ENCODE data around the gene SEMA3E.

SEMA3E gene

DNA sequence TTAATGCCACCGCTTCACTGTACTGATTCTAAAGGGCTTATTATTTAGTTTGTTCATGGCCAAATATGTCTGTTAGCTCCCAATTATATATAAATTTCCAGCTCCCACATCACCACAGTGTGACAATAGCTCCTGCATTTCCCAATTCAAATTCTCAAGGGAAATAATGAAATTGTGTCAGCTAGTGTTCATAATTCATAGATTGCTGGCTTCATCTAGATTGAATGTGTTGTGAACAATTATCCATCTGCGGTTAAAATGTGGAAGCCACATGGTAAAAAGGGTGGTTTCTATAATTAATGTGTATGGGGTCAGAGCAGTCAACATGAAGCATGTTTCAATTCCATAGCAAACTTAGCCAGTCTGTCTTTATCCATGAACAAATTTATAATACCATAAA, 154.3 kb downstream of the SEMA3E start:
- H3K36me3 ChIP-seq (ENCODE audit: control insufficient read depth, insufficient read depth, low read length) = no peaks in the 10 kb centered on the region
- no peak overlapping the region for H3K9ac ChIP-seq (ENCODE audit: low read length)
- no peaks in the 10 kb centered on the region for H3K27me3 ChIP-seq (ENCODE audit: control insufficient read depth, insufficient read depth, low read length)
- H3K4me1 ChIP-seq (ENCODE audit: control insufficient read depth, insufficient read depth, low read length) = no peaks in the 10 kb centered on the region
- H3K4me3 ChIP-seq (ENCODE audit: low read length) = no peak overlapping the region
- no peak overlapping the region for H3K27ac ChIP-seq (ENCODE audit: low read depth, low read length)

DNA sequence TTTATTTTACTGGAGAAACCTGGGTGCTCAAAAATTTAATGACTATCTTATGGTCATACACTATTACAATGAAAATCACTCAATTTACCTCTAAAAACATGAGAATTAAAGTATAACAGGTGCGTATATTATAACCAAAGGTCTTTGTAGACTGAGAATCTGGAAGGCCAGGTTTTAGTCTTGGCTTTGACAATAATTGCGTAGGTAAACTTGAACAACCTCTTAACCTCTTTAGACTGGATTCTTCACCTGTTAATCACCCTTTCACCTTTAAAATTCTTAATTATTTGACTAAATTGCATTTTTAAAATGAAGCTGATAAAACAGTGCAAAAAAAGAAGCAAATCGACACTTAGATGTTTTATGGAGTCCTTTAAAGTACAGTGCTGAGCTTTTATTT, 156.1 kb downstream of the SEMA3E start:
- Histone ChIP-seq H3K4me1 (ENCODE audit: control insufficient read depth, insufficient read depth, low read length) (no peaks in the 10 kb centered on the region), H3K27ac (ENCODE audit: low read depth, low read length) (no peak overlapping the region), H3K36me3 (ENCODE audit: control insufficient read depth, insufficient read depth, low read length) (no peaks in the 10 kb centered on the region), H3K4me3 (ENCODE audit: low read length) (no peak overlapping the region), H3K9ac (ENCODE audit: low read length) (no peak overlapping the region), H3K27me3 (ENCODE audit: control insufficient read depth, insufficient read depth, low read length) (no peaks in the 10 kb centered on the region)

DNA sequence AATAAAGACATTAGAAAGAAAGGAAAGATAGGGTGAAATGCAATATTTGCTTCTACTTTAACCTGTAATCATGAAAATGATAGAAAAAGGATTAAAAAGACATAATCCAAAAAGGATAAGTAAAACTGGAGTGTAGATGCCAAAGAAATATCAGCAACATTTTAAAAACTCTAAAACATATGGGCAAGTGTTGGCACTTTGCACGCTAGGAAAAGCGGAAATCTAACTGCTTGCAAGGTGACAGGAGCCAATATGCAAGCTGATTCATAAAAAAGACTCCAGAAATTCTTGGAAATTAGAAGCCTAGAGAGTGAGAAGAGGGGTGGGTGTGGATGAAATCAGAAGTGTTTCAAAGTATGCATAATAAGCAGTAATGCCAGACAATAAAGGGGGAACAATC, 161.1 kb downstream of the SEMA3E start:
- no peak overlapping the region for H3K9ac ChIP-seq (ENCODE audit: low read length)
- H3K4me1 ChIP-seq (ENCODE audit: control insufficient read depth, insufficient read depth, low read length) = no peaks in the 10 kb centered on the region
- H3K27me3 ChIP-seq (ENCODE audit: control insufficient read depth, insufficient read depth, low read length) = no peaks in the 10 kb centered on the region
- no peak overlapping the region for H3K27ac ChIP-seq (ENCODE audit: low read depth, low read length)
- no peak overlapping the region for H3K4me3 ChIP-seq (ENCODE audit: low read length)
- H3K36me3 ChIP-seq (ENCODE audit: control insufficient read depth, insufficient read depth, low read length) = no peaks in the 10 kb centered on the region

DNA sequence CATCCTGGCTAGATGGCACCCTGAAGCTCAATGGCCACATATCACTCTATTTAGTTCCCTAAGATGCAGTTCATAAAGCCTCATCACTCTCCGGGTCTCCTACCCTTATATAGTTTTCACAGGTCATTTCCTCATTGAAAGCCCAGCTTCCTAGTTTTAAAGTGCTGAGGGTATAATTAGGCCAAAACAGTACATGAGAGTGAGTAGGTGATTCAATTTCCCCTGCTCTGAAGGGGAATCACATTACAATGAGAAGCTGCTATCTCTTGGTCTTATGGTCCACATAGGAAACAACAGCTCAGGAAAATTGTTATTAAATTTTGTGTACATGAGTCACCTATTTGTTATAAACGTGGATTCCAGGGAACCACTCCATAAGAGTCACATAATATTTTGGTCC, 162.0 kb downstream of the SEMA3E start:
- Histone ChIP-seq H3K27me3 (ENCODE audit: control insufficient read depth, insufficient read depth, low read length) (no peaks in the 10 kb centered on the region), H3K9ac (ENCODE audit: low read length) (no peak overlapping the region), H3K36me3 (ENCODE audit: control insufficient read depth, insufficient read depth, low read length) (no peaks in the 10 kb centered on the region), H3K4me1 (ENCODE audit: control insufficient read depth, insufficient read depth, low read length) (no peaks in the 10 kb centered on the region), H3K4me3 (ENCODE audit: low read length) (no peak overlapping the region), H3K27ac (ENCODE audit: low read depth, low read length) (no peak overlapping the region)

DNA sequence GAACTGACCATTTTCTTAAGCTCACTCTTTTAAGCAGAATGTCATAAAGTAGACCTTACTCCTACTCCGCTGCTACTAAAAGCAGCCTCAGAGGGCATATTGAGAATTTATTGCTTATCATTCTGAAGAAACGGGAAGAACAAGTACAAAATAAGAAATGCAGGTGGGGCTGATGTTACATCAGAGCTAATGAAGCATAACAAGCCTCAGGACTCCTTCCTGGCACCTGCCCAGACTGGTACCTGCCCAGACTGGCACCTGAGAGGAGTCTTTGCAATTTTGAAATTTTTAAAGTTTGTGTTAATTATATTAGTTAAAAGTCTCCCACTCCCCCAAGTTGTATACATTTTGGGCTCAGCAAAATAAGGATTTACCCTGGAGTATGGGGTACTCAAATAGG, 162.4 kb downstream of the SEMA3E start:
- Histone ChIP-seq H3K27me3 (ENCODE audit: control insufficient read depth, insufficient read depth, low read length) (no peaks in the 10 kb centered on the region), H3K9ac (ENCODE audit: low read length) (no peak overlapping the region), H3K4me1 (ENCODE audit: control insufficient read depth, insufficient read depth, low read length) (no peaks in the 10 kb centered on the region), H3K4me3 (ENCODE audit: low read length) (no peak overlapping the region), H3K36me3 (ENCODE audit: control insufficient read depth, insufficient read depth, low read length) (no peaks in the 10 kb centered on the region), H3K27ac (ENCODE audit: low read depth, low read length) (no peak overlapping the region)

DNA sequence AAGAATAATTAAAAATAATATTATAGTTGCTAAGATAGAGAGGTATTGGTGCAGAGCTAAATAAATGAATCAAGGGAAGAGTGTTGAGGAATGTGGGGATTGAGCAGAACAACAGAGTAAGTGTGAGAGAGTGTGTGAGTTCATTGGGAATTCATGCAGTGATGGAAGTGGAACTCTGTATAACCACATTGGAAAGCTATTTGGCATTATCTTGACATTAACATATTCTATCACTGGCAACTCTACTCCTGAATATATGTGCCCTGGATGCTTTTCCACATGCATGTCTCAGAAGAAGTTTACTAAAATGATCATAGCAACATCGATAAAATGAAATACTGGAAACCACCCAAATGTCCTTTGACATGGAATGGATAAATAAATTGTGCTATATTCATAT, 164.1 kb downstream of the SEMA3E start:
- H3K27me3 ChIP-seq (ENCODE audit: control insufficient read depth, insufficient read depth, low read length) = no peaks in the 10 kb centered on the region
- H3K4me3 ChIP-seq (ENCODE audit: low read length) = no peak overlapping the region
- no peak overlapping the region for H3K9ac ChIP-seq (ENCODE audit: low read length)
- no peaks in the 10 kb centered on the region for H3K36me3 ChIP-seq (ENCODE audit: control insufficient read depth, insufficient read depth, low read length)
- no peaks in the 10 kb centered on the region for H3K4me1 ChIP-seq (ENCODE audit: control insufficient read depth, insufficient read depth, low read length)
- no peak overlapping the region for H3K27ac ChIP-seq (ENCODE audit: low read depth, low read length)

DNA sequence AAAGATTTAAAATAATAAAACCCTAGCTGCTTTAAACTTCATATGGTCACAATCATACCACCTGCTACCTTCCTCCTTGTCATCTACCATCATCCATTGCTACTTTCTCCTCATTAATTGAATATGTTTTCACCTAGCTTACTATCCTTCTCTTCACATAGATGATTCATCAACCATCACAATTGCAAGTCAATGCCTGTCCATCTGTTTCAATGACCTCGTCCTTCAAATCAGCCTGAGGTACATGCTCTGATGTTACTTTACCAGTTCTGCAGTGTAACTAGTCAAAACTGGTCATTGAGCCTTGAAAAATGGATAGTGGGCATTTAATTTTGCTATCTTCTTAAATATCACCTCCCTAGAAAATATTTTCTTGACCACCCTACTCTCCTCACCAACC, 164.7 kb downstream of the SEMA3E start:
- H3K4me3 ChIP-seq (ENCODE audit: low read length) = no peak overlapping the region
- H3K27me3 ChIP-seq (ENCODE audit: control insufficient read depth, insufficient read depth, low read length) = no peaks in the 10 kb centered on the region
- no peaks in the 10 kb centered on the region for H3K36me3 ChIP-seq (ENCODE audit: control insufficient read depth, insufficient read depth, low read length)
- H3K4me1 ChIP-seq (ENCODE audit: control insufficient read depth, insufficient read depth, low read length) = no peaks in the 10 kb centered on the region
- no peak overlapping the region for H3K9ac ChIP-seq (ENCODE audit: low read length)
- no peak overlapping the region for H3K27ac ChIP-seq (ENCODE audit: low read depth, low read length)

DNA sequence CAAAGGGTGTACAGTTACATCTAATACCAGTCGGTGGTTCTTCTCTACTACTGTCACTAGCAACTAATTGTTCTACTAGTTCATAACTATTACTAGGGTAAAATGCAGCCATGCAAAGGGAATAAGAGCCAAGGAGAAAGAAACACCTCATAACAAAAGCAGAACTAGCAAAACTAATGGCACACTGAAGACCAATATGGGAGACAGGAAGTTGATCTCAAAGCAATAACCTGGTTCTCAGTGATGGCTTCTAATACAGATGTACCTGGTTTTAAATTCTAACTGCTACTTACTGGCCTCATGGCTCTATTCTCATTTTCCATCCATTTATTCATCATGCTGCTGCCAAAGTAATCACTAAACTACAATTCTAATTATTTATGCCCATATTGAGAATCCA, 170.3 kb downstream of the SEMA3E start:
- no peaks in the 10 kb centered on the region for H3K36me3 ChIP-seq (ENCODE audit: control insufficient read depth, insufficient read depth, low read length)
- no peak overlapping the region for H3K27ac ChIP-seq (ENCODE audit: low read depth, low read length)
- H3K4me3 ChIP-seq (ENCODE audit: low read length) = no peak overlapping the region
- H3K9ac ChIP-seq (ENCODE audit: low read length) = no peak overlapping the region
- H3K27me3 ChIP-seq (ENCODE audit: control insufficient read depth, insufficient read depth, low read length) = no peaks in the 10 kb centered on the region
- no peaks in the 10 kb centered on the region for H3K4me1 ChIP-seq (ENCODE audit: control insufficient read depth, insufficient read depth, low read length)

DNA sequence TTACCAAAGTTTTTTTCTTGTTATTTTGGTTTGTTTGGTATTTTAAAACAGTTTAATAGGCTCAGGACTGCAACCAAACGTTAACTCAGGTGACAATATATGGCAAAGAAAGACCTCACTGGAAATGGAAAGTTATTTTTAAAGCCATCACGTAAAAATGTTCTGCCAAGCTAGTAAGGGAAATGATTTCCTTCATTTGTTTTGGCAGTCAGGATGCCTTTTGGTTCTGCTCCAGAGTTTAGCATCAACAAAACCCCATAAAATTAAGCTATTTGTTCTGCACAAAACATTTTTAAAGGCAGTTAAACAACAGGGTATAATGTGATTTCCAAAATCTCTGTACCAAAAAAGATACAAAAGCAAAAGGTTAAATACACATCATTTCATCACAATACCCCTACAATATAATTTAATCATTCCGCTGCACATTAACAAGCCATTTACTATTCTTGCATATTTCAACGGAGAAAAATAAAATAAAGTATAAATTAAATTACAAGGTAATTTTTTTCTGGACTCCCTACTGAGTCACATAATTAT, 172.4 kb downstream of the SEMA3E start:
- H3K4me1 ChIP-seq (ENCODE audit: control insufficient read depth, insufficient read depth, low read length) = no peaks in the 10 kb centered on the region
- no peak overlapping the region for H3K4me3 ChIP-seq (ENCODE audit: low read length)
- no peaks in the 10 kb centered on the region for H3K27me3 ChIP-seq (ENCODE audit: control insufficient read depth, insufficient read depth, low read length)
- H3K27ac ChIP-seq (ENCODE audit: low read depth, low read length) = no peak overlapping the region
- H3K36me3 ChIP-seq (ENCODE audit: control insufficient read depth, insufficient read depth, low read length) = no peaks in the 10 kb centered on the region
- H3K9ac ChIP-seq (ENCODE audit: low read length) = no peak overlapping the region

DNA sequence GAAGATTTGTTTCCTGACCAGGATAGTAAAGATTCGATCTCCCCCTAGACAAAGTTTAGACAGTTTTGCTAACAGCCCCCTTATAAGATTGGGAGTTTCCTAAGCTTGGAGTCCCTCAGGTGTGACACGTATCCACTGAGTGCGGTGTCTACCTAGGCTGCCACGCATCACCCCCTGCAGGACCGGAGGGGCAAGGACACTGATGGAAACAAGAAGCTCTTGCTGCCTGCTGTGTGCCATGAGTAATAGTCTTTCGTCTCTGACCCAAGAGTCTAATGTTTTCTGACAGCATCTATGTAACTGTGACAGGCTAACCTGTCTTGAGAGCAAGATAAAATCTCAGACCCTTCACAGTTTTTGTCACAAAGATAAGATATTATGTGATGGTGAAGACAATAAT, 173.5 kb downstream of the SEMA3E start:
- no peak overlapping the region for H3K27ac ChIP-seq (ENCODE audit: low read depth, low read length)

DNA sequence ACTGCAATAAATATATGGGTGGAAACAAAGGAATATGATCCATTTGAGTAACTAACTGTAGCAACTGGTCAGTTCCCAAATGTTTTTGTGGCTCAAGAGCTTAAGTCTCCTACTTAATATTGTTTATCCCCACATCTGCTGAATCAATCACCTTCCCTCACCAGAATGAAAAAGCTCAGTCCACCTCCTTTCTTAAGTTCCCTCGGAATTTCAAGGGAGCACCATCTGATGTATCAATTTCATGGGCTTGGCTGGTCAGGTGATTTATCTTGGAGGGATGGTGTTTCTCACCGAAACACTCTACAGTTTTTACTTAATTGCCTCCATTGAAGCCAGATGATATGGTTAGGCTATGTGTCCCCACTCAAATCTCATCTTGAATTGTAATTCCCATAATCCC, 176.6 kb downstream of the SEMA3E start:
- H3K9ac ChIP-seq (ENCODE audit: low read length) = no peak overlapping the region
- H3K27me3 ChIP-seq (ENCODE audit: control insufficient read depth, insufficient read depth, low read length) = no peaks in the 10 kb centered on the region
- no peaks in the 10 kb centered on the region for H3K4me1 ChIP-seq (ENCODE audit: control insufficient read depth, insufficient read depth, low read length)
- H3K4me3 ChIP-seq (ENCODE audit: low read length) = no peak overlapping the region
- no peaks in the 10 kb centered on the region for H3K36me3 ChIP-seq (ENCODE audit: control insufficient read depth, insufficient read depth, low read length)
- no peak overlapping the region for H3K27ac ChIP-seq (ENCODE audit: low read depth, low read length)

More for the DNA sequence above, 173.5 kb downstream of the SEMA3E start:
- no peaks in the 10 kb centered on the region for H3K27me3 ChIP-seq (ENCODE audit: control insufficient read depth, insufficient read depth, low read length)
- H3K4me1 ChIP-seq (ENCODE audit: control insufficient read depth, insufficient read depth, low read length) = no peaks in the 10 kb centered on the region
- H3K36me3 ChIP-seq (ENCODE audit: control insufficient read depth, insufficient read depth, low read length) = no peaks in the 10 kb centered on the region
- H3K4me3 ChIP-seq (ENCODE audit: low read length) = no peak overlapping the region
- H3K9ac ChIP-seq (ENCODE audit: low read length) = no peak overlapping the region

DNA sequence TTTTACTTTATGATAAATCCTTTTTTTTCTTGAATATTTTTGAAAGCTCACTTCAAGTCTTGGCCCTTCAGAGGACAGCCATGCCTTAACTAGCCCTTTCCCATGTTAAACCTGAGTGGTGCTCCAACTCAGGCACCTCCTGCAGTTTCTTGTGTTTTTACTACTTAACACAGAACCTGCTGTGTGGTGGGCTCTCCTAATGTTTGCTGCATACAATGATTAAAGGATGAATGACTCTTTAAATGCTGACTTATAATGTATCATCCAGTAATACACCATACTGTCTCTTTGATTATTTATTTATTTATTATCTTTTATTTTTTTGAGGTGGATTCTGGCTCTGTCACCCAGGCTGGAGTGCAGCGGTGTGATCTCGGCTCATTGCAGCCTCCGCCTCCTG, 179.4 kb downstream of the SEMA3E start:
- no peaks in the 10 kb centered on the region for H3K27me3 ChIP-seq (ENCODE audit: control insufficient read depth, insufficient read depth, low read length)
- H3K36me3 ChIP-seq (ENCODE audit: control insufficient read depth, insufficient read depth, low read length) = no peaks in the 10 kb centered on the region
- no peak overlapping the region for H3K27ac ChIP-seq (ENCODE audit: low read depth, low read length)
- H3K9ac ChIP-seq (ENCODE audit: low read length) = no peak overlapping the region
- no peak overlapping the region for H3K4me3 ChIP-seq (ENCODE audit: low read length)
- no peaks in the 10 kb centered on the region for H3K4me1 ChIP-seq (ENCODE audit: control insufficient read depth, insufficient read depth, low read length)

DNA sequence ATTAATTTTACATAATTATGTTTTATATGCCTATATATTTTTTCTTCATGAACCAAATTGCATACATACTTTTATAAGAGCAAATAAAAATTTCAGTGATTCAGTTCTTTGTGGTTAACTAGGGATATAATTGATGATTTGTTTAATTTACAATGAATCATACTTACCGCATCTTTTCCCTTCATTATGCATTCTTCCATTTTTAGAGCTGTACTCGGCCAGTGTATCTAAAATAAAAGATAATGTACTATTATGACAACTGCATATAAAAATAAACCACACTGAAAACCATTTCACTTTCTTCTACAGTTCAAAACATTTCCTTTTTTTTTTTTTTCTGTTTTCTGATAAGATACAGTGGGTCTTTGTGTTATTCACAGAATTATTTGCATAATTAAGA, 179.9 kb downstream of the SEMA3E start:
- no peak overlapping the region for H3K27ac ChIP-seq (ENCODE audit: low read depth, low read length)
- no peaks in the 10 kb centered on the region for H3K36me3 ChIP-seq (ENCODE audit: control insufficient read depth, insufficient read depth, low read length)
- no peaks in the 10 kb centered on the region for H3K4me1 ChIP-seq (ENCODE audit: control insufficient read depth, insufficient read depth, low read length)
- no peak overlapping the region for H3K4me3 ChIP-seq (ENCODE audit: low read length)
- no peak overlapping the region for H3K9ac ChIP-seq (ENCODE audit: low read length)
- H3K27me3 ChIP-seq (ENCODE audit: control insufficient read depth, insufficient read depth, low read length) = no peaks in the 10 kb centered on the region

Measured in rectal smooth muscle tissue (tissue), 1 donor.